KBM-7 (cell line): ENCODE measurements around the gene RGR.

Experiments used
- DNase-seq: peaks from one replicate; pipeline ENCODE4 v3.0.0-alpha.2; 2015
- in situ Hi-C: fragments of 300-500 bp; cut with MboI; formaldehyde crosslinking; loops from 2 replicates; pipeline ENCODE4 v1.14.3; 2020; ENCODE audit warnings: low sequenced_read_pairs, low pct_unique_long_range_greater_than_20kb, mixed read lengths

RGR gene

GRCh38 chr10:84244651-84245270 lies at the start of gene RGR:
RGR (plus strand) TSS chr10:84245053; CDS start chr10:84245091, 38 bp downstream.
- in situ Hi-C loops, result no loop called here
- no peak for DNase-seq

- in situ Hi-C loops, result no loop called here
- DNase-seq, result no peak
Measured at GRCh38 chr10:84196083-84196482, 48.8 kb upstream of the RGR start.

- in situ Hi-C loops, result no loop called here
- DNase-seq, result no peak
Measured at GRCh38 chr10:84196941-84197340, 47.9 kb upstream of the RGR start.

- in situ Hi-C loops, result no loop called here
- no peak for DNase-seq
Measured at GRCh38 chr10:84197643-84198042, 47.2 kb upstream of the RGR start.

GRCh38 chr10:84198206-84198915 lies 46.5 kb upstream of the RGR start:
- no peak for DNase-seq
- in situ Hi-C loops, result no loop called here

GRCh38 chr10:84200537-84201243 lies 44.2 kb upstream of the RGR start:
- no peak for DNase-seq
- in situ Hi-C loops, result no loop called here

- in situ Hi-C loops, result no loop called here
- no peak for DNase-seq
Measured at GRCh38 chr10:84201244-84201606, 43.6 kb upstream of the RGR start.

- in situ Hi-C loops, result no loop called here
- DNase-seq, result no peak
Measured at GRCh38 chr10:84201682-84202081, 43.2 kb upstream of the RGR start.

GRCh38 chr10:84202349-84202748 lies 42.5 kb upstream of the RGR start:
- in situ Hi-C loops, result no loop called here

GRCh38 chr10:84204122-84204521 lies 40.7 kb upstream of the RGR start:
- in situ Hi-C loops, result no loop called here
- DNase-seq, result no peak

More at GRCh38 chr10:84202349-84202748, 42.5 kb upstream of the RGR start:
- DNase-seq, result no peak

GRCh38 chr10:84204610-84205009 lies 40.2 kb upstream of the RGR start:
- in situ Hi-C loops, result no loop called here
- DNase-seq, result no peak

- in situ Hi-C loops, result no loop called here
- peak; percentile 57 for DNase-seq
Measured at GRCh38 chr10:84205049-84205852, 39.6 kb upstream of the RGR start.

- in situ Hi-C loops, result no loop called here
- DNase-seq, result no peak
Measured at GRCh38 chr10:84205853-84206525, 38.9 kb upstream of the RGR start.

GRCh38 chr10:84208023-84208422 lies 36.8 kb upstream of the RGR start:
- in situ Hi-C loops, result no loop called here
- DNase-seq, result no peak

GRCh38 chr10:84211566-84211965 lies 33.3 kb upstream of the RGR start:
- in situ Hi-C loops, result no loop called here
- DNase-seq, result no peak

- in situ Hi-C loops, result no loop called here
- DNase-seq, result no peak
Measured at GRCh38 chr10:84212014-84212413, 32.8 kb upstream of the RGR start.

- in situ Hi-C loops, result no loop called here
Measured at GRCh38 chr10:84213076-84213475, 31.8 kb upstream of the RGR start.

GRCh38 chr10:84214046-84214572 lies 30.7 kb upstream of the RGR start:
- in situ Hi-C loops, result no loop called here
- no peak for DNase-seq

More at GRCh38 chr10:84213076-84213475, 31.8 kb upstream of the RGR start:
- no peak for DNase-seq
